BJ (cell line): ENCODE data around the gene SMU1. TPM values are rescaled to one million over a fixed set of nuclear protein-coding genes. Genes with fewer than 3 reads are reported as not detected.

Source experiments
- CTCF ChIA-PET: fragments of 350-600 bp; formaldehyde crosslinking; extraction: SDS; loops from one replicate; lab custom pipeline; 2021; ENCODE audit warnings: antibody characterized with exemption, inconsistent platforms; lab: Yijun Ruan, JAX
- POLR2A ChIA-PET: fragments of 300-600 bp; sonication (Branson Sonifier 250); formaldehyde crosslinking; extraction: SDS; loops from one replicate; lab custom pipeline; 2021; ENCODE audit warnings: antibody characterized with exemption; lab: Charles Lee
- DNase-seq: peaks from one replicate; pipeline ENCODE4 v3.0.0-alpha.2; 2011; ENCODE audit warnings: low read depth
- H3K27me3 ChIP-seq: 2 replicates; pipeline ENCODE4 v1.6.0; 2011; ENCODE audit warnings: low read length; ENCODE audit not compliant: control insufficient read depth, insufficient read depth
- H3K36me3 ChIP-seq: 2 replicates; pipeline ENCODE4 v1.5.1; 2011; ENCODE audit warnings: low read length; ENCODE audit not compliant: control insufficient read depth, insufficient read depth
- H3K4me3 ChIP-seq: 2 replicates; pipeline ENCODE4 v1.5.1; 2011; ENCODE audit warnings: low read depth, mild to moderate bottlenecking, control low read depth, low read length
- CTCF ChIP-seq: IDR thresholded peaks from 2 replicates; pipeline ENCODE4 v1.5.1; 2011; ENCODE audit warnings: low read depth, mild to moderate bottlenecking, control low read depth, inconsistent platforms, low read length, moderate library complexity; ENCODE audit not compliant: insufficient read depth
- polyA plus RNA-seq: library from polyadenylated mRNA; depleted of rRNA; stranded (reverse); fragments of >200 nt; gene quantifications from 2 replicates; pipeline ENCODE4 v1.2.3, GENCODE V29; 2011

The SMU1 gene
- polyA plus RNA-seq, 1 experiment: 9.9 TPM

- CTCF ChIA-PET: no interaction called here
- no peak for DNase-seq
- peaks cover 24% of the 10 kb centered on the region for H3K36me3 ChIP-seq
- POLR2A ChIA-PET: no interaction called here
- no peaks in the 10 kb centered on the region for H3K27me3 ChIP-seq
- no peak for TF ChIP-seq CTCF
- H3K4me3 ChIP-seq: no peak overlapping the region
Measured at GRCh38 chr9:33114746-33115145, 38.3 kb upstream of the SMU1 start.

GRCh38 chr9:33113799-33114547, 37.5 kb upstream of the SMU1 start:
- ChIA-PET CTCF (no interaction called here), POLR2A (no interaction called here)
- no peaks in the 10 kb centered on the region for H3K27me3 ChIP-seq

GRCh38 chr9:33112094-33112493, 35.6 kb upstream of the SMU1 start:
- Histone ChIP-seq H3K36me3 (peaks cover 21% of the 10 kb centered on the region), H3K4me3 (no peak overlapping the region), H3K27me3 (no peaks in the 10 kb centered on the region)
- TF ChIP-seq CTCF: no peak
- CTCF ChIA-PET: no interaction called here
- POLR2A ChIA-PET: no interaction called here
- no peak for DNase-seq

More at GRCh38 chr9:33113799-33114547, 37.5 kb upstream of the SMU1 start:
- Histone ChIP-seq H3K36me3 (peaks cover 21% of the 10 kb centered on the region), H3K4me3 (no peak overlapping the region)
- no peak for TF ChIP-seq CTCF
- DNase-seq: no peak

- ChIA-PET CTCF (no interaction called here), POLR2A (no interaction called here)
- no peak for TF ChIP-seq CTCF
- H3K36me3 ChIP-seq: peaks cover 21% of the 10 kb centered on the region
- H3K4me3 ChIP-seq: no peak overlapping the region
- DNase-seq: no peak
- H3K27me3 ChIP-seq: no peaks in the 10 kb centered on the region
Measured at GRCh38 chr9:33111631-33112030, 35.2 kb upstream of the SMU1 start.

- ChIA-PET POLR2A (no interaction called here), CTCF (no interaction called here)
- no peak for TF ChIP-seq CTCF
- H3K36me3 ChIP-seq: peaks cover 21% of the 10 kb centered on the region
- no peaks in the 10 kb centered on the region for H3K27me3 ChIP-seq
- no peak for DNase-seq
- H3K4me3 ChIP-seq: no peak overlapping the region
Measured at GRCh38 chr9:33110686-33111085, 34.2 kb upstream of the SMU1 start.
